Measurements from ENCODE around the gene PXYLP1. TPM values are rescaled to one million over a fixed set of nuclear protein-coding genes. Genes with fewer than 3 reads are reported as not detected.

PXYLP1 gene
- total RNA-seq, 1 donor from 2014 or later, result 30.9 TPM

DNA sequence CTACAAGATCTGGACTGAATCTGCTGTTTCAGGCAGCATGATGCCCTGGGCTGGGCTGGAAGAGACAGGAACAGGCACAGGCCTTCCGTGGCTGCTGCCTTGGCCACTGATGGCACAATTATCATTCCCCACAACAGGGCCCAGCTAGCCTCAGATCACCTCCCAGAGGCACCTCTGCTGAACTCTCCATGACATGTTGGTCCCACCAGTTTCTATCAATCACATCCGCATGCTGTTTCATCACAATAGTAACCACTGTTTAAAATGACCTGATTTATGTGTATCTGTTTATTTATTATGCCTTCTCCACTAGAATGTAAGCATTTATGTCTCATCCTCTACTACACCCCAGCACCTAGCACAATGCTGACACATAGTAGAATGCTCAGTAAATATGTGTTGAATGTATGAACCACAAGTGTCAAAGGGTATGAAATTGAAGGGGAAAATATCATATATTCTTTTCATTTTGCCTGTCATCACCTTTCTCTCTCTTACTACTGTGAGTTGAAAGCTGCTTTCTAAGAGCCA is 104.0 kb downstream of the PXYLP1 start:
- Mint-ChIP-seq H3K9me3 (peaks cover 12% of the 10 kb centered on the region), H3K4me1 (peaks cover 40% of the 10 kb centered on the region), H3K4me3 (no peak overlapping the region), H3K27ac (ENCODE audit: unreplicated experiment) (no peak overlapping the region), H3K36me3 (ENCODE audit: low read depth) (no peaks in the 10 kb centered on the region), H3K27me3 (ENCODE audit: low read depth) (no peaks in the 10 kb centered on the region)
- TF ChIP-seq, protein P1, sequence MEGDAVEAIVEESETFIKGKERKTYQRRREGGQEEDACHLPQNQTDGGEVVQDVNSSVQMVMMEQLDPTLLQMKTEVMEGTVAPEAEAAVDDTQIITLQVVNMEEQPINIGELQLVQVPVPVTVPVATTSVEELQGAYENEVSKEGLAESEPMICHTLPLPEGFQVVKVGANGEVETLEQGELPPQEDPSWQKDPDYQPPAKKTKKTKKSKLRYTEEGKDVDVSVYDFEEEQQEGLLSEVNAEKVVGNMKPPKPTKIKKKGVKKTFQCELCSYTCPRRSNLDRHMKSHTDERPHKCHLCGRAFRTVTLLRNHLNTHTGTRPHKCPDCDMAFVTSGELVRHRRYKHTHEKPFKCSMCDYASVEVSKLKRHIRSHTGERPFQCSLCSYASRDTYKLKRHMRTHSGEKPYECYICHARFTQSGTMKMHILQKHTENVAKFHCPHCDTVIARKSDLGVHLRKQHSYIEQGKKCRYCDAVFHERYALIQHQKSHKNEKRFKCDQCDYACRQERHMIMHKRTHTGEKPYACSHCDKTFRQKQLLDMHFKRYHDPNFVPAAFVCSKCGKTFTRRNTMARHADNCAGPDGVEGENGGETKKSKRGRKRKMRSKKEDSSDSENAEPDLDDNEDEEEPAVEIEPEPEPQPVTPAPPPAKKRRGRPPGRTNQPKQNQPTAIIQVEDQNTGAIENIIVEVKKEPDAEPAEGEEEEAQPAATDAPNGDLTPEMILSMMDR (conservative IDR thresholded peaks at IDR 0.05), result no peak
- DNase-seq (ENCODE audit: low read depth, low spot score), result no peak

DNA sequence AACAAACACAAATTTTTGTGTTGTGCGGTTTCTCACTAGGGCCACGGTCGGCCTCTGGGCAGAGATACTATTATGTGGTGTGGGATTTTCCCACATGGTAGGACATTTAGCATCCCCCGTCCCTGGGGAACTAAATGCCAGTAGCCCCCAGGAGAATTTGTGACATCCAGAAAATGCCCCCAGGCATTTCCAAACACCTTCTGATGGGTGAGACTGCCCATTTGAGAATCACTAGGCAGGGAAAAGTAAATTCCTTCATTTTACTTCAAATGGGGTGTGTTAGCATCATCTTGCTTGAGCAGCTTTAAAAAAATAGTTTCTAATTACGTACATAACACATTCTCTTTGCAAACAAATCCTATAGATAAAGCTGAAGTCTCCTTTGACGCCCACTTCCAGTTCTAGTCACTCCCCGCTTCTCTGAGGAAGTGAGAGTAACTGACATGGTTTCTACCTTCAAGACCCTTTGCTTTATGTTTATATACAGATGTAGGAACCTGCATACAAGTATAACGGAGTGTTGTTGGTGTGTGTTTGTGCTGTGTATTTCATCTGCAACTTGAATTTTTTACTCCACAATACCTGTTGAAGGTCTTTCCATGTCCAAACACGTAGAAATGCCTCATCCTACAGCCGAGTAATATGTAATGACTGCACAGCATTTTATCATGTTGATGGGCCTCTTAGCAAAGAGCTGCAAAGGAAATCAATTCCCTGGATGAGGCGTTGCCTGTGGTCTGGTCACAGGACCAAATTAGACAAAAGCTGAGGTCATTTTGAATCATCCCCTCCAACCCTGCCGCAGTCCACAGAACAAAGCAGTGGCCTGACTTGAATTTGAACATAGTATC is 105.3 kb downstream of the PXYLP1 start:
- Mint-ChIP-seq H3K27me3 (ENCODE audit: low read depth) (no peaks in the 10 kb centered on the region), H3K9me3 (peaks cover 18% of the 10 kb centered on the region), H3K4me3 (no peak overlapping the region), H3K36me3 (ENCODE audit: low read depth) (no peaks in the 10 kb centered on the region), H3K27ac (ENCODE audit: unreplicated experiment) (peak overlapping the region; percentile 70), H3K4me1 (peaks cover 27% of the 10 kb centered on the region)
- DNase-seq (ENCODE audit: low read depth, low spot score), result no peak
- TF ChIP-seq, protein P1 (conservative IDR thresholded peaks at IDR 0.05), result no peak

DNA sequence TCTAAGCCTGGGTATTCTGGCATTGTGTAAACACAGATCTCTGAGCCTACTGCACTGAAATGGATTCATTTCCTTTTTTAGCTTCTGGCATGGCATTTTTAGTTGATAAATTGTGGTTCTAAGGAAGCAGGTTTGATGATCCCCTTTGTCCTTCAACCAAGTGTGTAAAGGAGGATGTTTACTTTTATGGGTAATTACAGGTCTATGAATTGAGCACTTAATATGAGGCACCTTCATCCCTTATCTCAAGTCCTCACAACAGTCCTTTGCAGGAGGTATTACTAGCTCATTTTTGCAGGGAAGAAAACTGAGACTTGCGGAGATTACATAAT is 105.9 kb downstream of the PXYLP1 start:
- Mint-ChIP-seq H3K4me1 (peaks cover 21% of the 10 kb centered on the region), H3K4me3 (no peak overlapping the region), H3K27me3 (ENCODE audit: low read depth) (no peaks in the 10 kb centered on the region), H3K9me3 (peaks cover 17% of the 10 kb centered on the region), H3K27ac (ENCODE audit: unreplicated experiment) (peak overlapping the region; percentile 70), H3K36me3 (ENCODE audit: low read depth) (no peaks in the 10 kb centered on the region)
- TF ChIP-seq, protein P1 (conservative IDR thresholded peaks at IDR 0.05), result no peak
- no peak for DNase-seq (ENCODE audit: low read depth, low spot score)

DNA sequence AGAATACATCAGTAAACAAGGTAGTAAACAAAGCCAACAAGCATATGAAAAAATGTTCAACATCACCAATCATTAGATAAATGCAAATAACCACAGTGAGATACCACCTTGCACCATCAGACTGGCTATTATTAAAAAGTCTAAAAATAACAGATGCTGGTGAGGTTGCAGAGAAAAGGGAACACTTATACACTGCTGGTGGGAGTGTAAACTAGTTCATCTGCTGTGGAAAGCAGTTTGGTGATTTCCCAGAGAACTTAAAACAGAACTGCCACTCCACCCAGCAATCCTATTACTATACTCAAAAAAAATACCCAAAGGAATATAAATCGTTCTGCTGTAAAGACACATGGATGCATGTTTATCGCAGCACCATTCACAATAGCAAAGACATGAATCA is 106.4 kb downstream of the PXYLP1 start:
- TF ChIP-seq, protein P1 (conservative IDR thresholded peaks at IDR 0.05), result no peak
- Mint-ChIP-seq H3K4me1 (peaks cover 16% of the 10 kb centered on the region), H3K4me3 (no peak overlapping the region), H3K36me3 (ENCODE audit: low read depth) (no peaks in the 10 kb centered on the region), H3K9me3 (peaks cover 20% of the 10 kb centered on the region), H3K27me3 (ENCODE audit: low read depth) (no peaks in the 10 kb centered on the region), H3K27ac (ENCODE audit: unreplicated experiment) (no peak overlapping the region)
- DNase-seq (ENCODE audit: low read depth, low spot score), result no peak

DNA sequence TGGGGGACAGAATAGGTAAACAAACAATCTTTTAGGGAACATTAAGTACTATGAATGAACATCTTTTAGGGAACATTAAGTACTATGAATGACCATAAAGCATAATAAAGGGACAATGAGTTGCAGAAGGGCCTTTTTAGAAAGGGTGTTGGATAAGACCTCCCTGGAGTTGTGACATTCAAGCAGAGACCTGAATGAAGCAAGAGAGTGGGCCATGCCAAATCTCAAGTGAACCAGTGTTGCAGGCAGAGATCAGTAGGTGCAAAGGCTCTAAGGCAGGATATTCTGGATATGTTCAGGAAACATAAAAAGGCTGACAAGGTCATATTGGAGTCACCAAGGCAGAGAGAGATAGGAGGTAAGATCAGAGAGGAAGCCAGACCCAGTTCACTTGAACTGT is 107.3 kb downstream of the PXYLP1 start:
- no peak overlapping the region for H3K4me3 Mint-ChIP-seq
- no peaks in the 10 kb centered on the region for H3K27me3 Mint-ChIP-seq (ENCODE audit: low read depth)
- peaks cover 15% of the 10 kb centered on the region for H3K4me1 Mint-ChIP-seq
- H3K36me3 Mint-ChIP-seq (ENCODE audit: low read depth), result no peaks in the 10 kb centered on the region
- no peak for DNase-seq (ENCODE audit: low read depth, low spot score)
- H3K9me3 Mint-ChIP-seq, result peaks cover 22% of the 10 kb centered on the region
- TF ChIP-seq, protein P1 (conservative IDR thresholded peaks at IDR 0.05), result no peak
- H3K27ac Mint-ChIP-seq (ENCODE audit: unreplicated experiment), result no peak overlapping the region

Measured in neural crest cell (in vitro differentiated cells).